SW 1271 (cell line): ENCODE results near the gene CCDC160.
A peak's percentile ranks its signal among the peaks of the same experiment; 100 is the strongest.
"Not testable (repeated sequence)": the region's sequence is repeated elsewhere in the genome, so short reads cannot be mapped to it uniquely, and the experiment has no call there.

Experiments used
- DNase-seq, 2 experiments: peaks; one replicate each; lab custom pipeline; 2025; lab: John Stamatoyannopoulos, UW

CCDC160 gene

DNA sequence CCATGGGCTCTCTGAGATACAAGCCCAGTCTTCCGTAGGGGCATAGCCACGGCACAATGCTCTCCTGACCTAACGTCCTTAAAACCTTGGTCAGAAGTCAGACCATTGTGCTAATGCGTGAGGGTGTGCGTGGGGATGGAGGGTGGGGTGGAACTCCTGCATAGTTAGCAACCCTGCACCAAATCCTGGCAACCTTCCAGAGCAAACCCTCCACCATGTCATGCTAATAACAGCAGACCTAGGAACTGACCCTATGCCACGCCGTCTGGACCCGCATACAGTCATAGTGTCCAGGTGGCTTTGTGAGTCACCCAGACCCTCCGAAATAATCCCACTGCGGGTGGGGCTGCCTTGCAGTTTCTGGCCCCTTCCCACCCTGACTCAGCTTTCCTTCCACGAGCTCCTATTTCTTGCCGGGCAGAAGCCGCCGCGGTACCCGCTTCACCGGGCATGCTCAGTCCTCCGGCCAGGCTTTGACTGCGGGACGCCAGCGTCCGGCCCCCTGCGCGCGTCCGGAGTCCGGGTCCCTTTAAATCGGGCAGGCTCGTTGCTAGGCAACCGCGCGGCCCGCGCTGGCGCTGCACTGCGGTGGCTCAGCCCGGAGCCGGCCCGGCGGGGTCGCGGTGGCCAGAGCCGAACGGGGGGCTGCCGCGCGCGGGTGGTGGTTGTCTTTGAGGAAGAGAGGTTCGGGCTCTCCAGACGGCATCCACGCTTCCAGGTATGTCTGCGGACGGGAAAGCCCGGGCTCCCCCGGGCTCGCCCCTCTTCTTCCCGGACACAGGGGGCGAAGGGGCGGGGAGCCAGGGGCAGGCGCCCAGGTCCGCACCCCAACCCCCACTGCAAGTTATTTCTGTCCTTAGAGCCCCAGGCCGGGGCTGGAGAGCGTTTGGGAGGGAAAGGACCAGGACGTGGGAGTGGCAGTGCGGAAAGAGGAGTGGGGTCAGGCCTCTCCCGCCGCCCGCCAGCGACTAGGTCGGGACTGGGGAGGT lies at the start of gene CCDC160:
CCDC160 (plus strand) TSS at position 557 of the 989 bp plus-strand sequence. CDS start 7,619 bp downstream, outside the sequence.
- DNase-seq, result peak in 1 of 2 experiments; percentile 4

DNA sequence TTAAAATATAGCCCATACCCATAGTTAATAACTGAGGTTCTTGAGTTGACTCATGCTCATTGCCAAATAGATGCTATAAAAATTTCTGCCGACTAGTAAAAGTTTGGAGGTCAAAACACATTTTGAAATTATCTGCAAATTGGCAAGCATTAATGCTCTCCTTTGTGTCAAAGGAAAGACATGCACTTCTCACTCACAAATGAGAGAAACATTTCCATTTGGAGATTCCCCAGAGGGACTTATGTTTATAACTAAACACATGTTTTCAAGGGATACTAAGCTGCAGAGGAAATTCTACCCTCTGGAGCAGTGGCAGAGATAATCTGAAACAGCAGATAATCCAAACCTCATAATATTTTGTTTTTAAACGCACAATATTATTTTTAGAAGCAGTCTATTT lies 45.7 kb upstream of the CCDC160 start:
- no peak for DNase-seq

DNA sequence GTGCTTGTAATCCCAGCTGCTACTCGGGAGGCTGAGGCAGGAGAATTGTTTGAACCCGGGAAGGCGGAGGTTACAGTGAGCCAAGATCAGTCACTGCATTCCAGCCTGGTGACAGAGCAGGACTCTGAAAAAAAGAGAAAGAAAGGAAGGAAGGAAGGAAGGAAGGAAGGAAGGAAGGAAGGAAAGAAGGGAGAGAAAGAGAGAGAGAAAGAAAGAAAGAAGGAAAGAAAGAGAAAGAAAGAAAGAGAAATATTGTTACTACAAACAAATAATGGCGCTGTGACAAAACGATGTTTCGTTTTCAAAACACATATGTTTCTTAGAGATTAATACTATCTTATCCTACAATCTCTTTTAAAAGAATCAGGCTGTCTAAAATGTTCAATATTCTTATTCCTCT lies 42.1 kb upstream of the CCDC160 start:
- DNase-seq, result no peak

DNA sequence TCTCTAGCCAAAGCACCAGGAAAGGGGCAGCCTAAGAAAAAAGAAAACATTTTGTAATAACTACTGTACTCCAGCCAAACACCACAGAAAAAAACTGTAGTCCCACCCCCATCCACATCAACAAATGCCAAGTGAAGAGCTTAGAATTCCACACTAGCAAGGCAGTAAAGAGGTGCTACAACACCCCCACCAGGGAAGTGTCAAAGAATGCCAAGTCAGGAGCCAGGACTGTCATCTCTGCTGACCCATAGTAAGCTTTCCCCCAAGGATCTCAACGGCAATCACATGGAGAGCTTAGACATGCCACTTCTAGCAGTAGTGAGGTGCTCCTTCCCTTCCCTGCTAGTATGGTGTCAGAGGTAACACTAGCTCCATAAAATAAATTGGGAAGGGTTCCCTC lies 34.4 kb upstream of the CCDC160 start:
- DNase-seq, result no peak

DNA sequence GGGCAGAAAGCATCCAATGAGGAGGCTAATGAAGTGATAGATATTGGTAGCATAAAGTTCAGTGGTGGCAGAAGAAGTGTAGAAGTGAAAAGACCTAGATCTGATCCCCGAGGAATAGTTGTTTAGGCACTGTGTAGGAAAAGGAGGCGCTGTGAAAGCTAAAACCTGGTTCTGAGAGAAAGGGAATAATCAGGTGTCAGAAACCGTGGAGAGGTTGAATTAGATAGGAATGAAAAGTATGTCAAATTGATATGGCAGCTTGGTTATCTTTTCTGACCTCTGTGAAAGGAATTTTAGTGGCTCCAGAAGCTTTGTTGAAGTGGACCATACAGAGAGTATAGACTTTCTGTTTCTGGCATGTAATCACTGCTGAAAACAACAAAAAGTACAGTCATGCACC lies 30.8 kb upstream of the CCDC160 start:
- no peak for DNase-seq

DNA sequence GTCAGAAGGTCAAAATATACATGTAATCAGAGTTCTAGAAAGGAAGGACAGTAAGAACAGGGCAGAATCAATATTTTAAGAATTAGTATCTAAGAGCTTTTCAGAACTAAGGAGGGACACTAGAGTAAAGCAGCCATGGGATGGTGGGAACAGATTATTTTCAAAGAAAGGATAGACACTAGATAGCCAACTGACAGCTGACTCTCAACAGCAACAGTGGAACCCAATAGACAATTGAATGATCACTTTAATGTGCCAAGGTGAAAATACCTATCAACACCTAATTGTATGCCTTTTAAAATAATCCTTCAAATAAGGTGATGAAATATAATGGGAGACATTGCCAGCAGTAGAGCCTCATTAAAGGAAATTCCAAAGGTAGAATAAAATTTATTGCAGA lies 26.5 kb upstream of the CCDC160 start:
- no peak for DNase-seq

DNA sequence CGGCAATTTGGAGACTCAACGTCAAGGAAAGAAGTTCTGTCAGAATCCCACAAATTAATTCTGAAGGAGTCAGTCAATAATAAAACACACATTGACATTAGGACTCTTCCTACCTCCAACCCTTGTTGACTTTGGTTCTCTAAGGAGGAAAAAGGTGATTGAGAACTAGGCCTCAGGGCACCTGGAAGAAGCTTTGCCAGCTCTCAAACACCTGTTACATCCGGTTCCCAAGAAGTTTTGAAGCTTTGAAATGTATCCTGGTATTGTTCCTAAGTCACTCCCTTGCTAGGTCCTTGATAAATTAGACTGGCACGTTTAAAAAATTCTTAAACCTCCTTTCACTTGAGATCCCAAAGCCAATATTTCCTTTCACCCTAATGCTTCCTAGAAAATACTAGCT lies 1.7 kb upstream of the CCDC160 start:
- no peak for DNase-seq

DNA sequence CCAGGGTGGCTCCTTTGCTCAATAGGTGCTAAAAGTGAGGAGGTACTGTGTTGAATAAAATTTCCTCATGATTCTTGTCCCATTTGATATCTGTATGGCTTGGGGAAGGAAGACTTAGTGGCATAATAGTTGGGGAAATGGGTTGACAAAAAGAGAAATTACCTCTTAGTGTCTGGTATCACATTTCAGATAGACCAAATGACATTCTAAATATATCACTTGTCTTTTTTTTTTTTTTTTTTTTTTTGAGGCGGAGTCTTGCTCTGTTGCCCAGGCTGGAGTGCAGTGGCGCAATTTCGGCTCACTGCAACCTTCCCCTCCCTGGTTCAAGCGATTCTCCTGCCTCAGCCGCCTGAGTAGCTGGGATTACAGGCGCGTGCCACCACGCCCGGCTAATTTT lies 1.2 kb downstream of the CCDC160 start:
- not testable (repeated sequence) for DNase-seq

DNA sequence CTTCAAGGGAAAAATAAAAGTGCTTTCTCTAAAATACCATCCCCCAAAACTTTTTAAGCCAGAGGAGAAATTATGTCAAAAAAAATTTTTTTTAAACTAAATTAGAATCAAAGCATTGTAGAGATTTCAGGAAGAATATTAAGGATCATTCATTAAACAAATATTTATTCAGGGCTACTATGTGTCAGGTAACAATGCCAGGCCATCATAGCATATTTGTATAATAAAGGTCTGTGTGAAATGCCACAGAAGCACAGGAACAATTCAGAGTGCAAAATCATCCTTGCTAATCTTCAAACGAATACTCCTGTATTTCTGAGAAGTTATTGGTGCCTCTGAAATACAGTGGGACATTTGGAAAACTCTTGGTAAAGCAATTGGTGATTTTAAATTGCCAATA lies 2.0 kb downstream of the CCDC160 start:
- no peak for DNase-seq

DNA sequence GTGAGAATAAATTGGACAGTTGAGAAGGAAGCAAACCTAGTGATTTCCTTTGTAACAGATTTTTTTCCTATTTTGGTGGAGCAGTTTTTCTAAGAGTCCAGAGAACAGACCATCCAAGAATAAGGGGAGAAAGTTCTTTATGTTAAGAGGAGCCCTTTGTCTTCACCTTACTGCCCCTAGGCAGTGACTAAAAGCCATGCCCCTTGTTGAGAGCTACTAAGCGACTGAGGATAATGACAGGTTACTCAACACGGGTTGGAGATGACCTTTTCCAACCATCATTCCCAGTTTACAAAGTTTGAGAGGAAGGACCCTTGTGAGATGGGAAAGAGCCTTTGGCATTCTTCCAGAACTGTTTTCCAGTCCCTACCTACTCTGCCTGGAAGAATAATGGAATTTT lies 3.2 kb downstream of the CCDC160 start:
- DNase-seq, result no peak

DNA sequence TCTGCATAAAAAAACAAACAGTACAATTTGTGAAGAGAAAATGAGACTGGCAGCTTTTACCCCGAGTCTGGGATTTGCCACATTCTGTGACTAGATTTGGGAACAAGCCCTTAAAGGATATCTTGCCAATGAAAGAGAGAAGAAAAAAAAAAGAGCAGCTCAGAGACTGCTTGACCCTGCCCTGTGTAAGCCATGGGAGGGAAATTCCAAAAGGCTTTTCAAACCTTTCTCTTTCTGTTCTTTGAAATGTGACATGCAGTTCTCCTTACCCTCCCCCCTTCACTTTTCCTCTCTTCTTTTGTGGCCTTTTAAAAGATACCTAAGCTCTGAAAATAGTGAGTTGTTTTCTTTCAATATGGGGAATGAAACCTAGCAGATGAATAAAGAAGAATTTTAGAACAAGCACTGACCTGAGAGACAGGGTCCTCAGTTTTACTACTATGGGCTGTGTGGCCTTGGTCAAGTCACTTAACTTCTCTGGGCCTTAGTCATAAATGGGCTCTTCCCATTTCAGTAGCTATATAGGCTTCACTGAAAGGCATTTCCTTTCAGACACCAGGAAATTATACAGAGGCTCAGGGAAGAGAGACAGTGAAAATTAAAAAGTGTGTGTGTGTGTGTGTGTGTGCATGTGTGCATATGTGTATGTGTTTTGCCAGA lies 5.1 kb downstream of the CCDC160 start:
- no peak for DNase-seq

DNA sequence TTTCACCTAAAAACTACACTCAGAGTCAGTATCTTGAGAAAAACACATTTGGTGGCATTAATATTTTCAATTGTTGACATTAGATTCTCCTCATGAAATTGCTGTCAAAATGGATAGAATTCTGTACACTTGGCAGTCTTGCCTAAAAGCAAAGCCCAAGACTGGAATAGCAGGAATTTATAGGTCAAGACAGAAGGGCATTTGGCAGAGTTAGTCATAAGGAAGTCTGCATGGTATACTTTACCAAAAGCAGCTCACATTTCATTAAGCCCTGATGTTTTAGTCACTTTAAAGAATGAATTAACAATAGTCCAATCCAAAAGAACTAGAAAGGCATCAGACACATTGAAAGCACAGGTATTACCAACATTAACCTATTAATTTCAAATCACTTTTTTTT lies 7.1 kb downstream of the CCDC160 start:
- DNase-seq, result no peak

DNA sequence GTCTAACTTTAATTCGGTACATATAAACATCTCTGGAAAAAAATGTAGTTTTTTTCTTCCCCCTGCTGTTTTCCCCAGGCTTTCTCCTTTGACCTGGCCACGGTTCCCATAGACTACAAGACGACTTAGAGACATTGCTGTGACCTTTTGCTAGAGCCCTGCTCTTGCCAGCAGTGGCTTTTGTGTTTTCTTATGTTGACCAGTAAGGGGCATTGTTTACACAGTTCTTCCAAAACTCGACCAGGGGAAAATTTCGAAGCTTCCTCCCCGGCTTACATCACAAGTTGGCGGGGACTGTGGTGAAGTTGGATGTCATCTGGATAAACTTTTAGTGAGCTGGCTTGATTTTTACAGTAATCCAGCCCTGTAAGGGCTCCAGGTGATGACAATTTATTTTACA lies 9.3 kb downstream of the CCDC160 start:
- DNase-seq, result no peak

DNA sequence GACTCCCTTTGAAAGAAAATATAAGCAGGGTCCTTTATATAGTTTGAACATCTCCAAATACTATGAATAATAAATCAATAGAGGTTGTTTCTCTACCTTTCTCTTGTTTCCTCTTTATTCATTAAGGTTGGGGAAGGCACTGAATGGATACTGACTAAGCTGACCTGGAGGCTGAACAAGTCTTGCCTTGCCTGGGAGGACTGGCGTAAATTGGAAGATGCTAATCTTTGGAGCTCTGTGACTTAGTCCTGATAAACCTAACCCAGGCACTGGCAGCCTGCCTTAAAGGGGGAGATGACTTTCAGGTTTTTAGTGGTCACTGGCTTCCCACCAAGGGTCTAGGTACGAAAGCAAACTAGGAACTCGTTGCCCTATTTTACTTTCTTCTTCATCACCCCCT lies 10.5 kb downstream of the CCDC160 start:
- DNase-seq, result no peak

DNA sequence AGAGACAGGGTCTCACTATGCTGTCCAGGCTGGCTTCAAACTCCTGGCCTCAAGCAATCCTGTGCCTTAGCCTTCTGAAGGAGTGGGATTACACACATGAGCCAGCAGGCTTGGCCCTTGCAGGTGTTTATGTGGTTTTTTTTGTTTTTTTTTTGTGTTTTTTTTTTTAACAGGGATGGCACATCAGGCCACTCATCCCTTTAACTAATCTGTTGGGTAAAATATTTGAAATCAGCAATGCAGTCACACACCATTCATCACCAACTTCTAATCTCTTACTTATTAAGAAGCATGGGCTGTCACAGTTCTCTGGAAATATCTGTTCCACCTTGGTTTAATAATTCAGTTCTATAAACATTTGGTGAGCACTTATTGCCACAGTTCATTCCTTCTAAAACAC lies 12.3 kb downstream of the CCDC160 start:
- DNase-seq, result no peak

DNA sequence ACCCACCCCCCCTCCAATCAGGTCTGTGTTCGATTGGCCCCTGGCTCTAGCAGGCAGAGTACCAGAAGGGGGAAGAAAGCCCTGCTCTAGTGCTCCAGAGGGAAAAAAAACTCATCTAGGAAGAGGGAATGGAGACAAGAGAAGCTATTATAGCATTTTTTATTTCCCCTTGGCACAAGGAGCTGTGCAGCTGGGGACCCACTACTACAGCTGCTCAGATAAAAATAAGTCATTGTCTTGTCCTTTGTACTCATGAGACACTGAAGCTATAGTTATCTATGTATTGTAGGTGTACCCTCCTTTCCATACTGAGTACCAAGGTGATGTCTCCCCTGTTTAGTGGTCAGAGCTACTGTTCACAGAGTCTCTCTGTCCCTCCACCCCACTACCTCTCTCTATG lies 14.3 kb downstream of the CCDC160 start:
- DNase-seq, result no peak

DNA sequence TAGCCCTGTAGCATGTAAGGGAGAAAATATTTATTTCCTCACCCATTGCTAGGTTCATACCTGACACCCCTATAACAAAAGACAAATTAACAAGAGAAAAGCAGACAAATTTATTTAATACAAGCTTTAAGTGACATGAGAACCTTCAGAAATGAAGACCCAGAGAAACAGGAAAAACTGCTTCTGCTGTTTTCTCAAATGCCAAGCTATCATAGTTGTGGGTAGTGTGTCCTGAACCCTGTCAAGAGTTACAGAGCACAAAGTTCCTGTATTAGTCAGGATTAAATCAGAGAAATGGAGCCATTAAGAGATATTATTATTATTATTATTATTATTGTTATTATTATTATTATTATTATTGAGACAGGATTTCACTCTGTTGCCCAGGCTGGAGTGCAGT lies 17.5 kb downstream of the CCDC160 start:
- DNase-seq, result no peak

DNA sequence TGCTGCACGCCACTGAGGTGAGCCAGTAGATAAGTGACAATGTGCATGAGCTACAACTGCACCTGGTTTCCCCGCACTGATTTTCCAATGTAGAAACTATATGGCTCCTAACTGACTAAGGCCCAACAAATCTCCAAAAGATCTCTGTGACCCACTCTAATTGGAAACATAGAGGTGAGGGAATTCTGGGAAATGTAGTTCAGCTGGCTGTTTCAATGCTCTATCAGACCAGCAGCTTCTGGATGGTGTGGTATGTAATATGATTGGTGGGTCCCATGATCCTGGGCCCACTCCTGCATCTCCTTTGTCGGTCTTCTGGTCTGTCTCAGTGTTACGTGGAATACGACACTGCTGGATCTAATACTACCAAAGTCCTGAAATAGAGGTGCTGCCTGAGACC lies 18.6 kb downstream of the CCDC160 start:
- DNase-seq, result no peak

DNA sequence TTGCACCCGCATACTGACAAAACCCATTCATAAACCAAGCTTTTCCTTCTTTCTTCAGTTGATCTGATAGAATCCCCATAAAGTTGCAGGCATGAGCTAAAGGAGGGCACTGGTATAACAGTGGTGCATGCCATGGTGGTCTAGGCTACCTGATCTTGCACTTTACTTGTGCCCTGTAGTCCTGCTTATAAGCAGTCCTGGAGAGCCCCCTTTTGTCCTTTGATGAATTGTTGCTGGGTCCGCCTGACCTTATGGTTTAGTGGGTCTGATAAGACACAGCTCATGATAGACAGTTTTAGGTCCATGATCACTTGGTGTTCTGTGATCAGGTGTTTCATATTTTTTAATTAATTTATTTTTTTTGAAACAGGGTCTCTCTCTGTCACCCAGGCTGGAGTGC lies 19.7 kb downstream of the CCDC160 start:
- DNase-seq, result no peak

DNA sequence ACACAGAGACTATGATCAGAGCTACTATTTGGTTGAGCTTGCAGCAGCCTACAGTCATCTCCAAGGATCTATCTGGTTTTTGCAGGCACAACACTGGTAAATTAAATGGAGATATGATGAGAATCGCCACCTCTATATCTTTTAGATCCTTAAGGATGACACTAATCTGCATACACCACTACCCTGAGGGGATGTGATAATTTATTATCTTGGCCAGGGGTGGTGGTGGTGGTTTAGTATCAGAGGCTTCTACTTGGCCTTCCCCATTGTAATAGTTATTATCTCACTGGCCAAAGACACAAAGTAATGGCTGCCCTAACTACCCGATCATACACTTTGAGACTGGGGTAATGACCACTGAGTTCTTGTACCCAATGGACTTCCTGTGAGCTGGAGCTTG lies 21.2 kb downstream of the CCDC160 start:
- no peak for DNase-seq

DNA sequence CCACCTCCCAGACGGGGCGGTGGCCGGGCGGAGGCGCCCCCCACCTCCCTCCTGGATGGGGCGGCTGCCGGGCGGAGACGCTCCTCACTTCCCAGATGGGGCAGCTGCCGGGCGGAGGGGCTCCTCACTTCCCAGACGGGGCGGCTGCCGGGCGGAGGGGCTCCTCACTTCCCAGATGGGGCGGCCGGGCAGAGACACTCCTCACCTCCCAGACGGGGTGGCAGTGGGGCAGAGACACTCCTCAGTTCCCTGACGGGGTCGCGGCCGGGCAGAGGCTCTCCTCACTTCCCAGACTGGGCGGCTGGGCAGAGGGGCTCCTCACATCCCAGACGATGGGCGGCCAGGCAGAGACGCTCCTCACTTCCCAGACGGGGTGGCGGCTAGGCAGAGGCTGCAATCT lies 49.0 kb downstream of the CCDC160 start:
- not testable (repeated sequence) for DNase-seq

DNA sequence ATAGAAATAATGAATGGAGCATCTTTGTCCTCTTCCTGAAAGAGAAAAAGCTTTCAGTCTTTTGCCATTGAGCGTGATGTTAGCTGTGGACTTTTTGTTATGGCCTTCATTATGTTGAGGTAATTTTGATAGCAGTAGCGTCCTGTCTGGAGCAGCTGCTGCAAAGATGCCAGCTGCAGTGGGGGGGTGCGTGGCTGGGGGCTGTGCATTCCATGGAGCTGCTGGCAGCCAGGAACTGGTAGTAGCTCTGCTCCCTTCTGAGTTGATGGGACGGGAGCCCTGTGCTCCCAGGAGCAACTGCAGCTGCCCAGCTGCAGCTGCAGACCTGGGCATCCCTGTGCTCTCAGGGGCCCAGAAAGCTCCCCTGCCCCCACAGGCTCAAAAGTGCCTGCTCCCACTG lies 50.4 kb downstream of the CCDC160 start:
- DNase-seq, result no peak

DNA sequence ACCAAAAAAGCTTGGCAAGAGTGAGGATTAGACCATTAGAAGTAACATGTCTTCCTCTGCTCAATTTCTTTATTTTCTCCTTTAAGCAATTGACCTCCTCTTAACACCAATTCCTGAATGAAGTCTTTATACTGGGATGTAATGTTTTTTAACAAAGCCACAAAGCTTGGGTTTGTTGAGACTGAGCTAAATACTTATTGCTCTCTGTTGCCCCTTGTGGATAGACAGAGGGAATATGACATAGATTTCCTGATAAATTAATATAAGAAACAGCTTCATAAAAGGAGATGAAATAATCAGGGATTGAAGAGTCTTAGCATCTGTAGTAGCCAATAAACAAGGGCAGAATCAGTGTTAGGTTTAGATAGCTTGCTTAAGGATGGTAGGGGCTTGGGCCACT lies 57.6 kb downstream of the CCDC160 start:
- no peak for DNase-seq
